ENCODE results near the gene NSFL1C. TPM values are rescaled to one million over a fixed set of nuclear protein-coding genes. Genes with fewer than 3 reads are reported as not detected.

NSFL1C gene
- total RNA-seq, 2 donors from 2014 or later = 43.0 to 54.5 TPM

GRCh38 chr20:1397710-1398109 lies 68.9 kb downstream of the NSFL1C start:
- H3K4me3 ChIP-seq = no peak overlapping the region
- H3K36me3 ChIP-seq = no peaks in the 10 kb centered on the region
- H3K4me1 ChIP-seq (replicated peaks) = no peaks in the 10 kb centered on the region
- no peak overlapping the region for H3K27ac ChIP-seq
- intact Hi-C loops (cut with DNase I) = no loop called here
- TF ChIP-seq POLR2AphosphoS5 (IDR thresholded peaks at IDR 0.05) (no peak), CTCF (IDR thresholded peaks at IDR 0.05) (no peak), POLR2A (IDR thresholded peaks at IDR 0.05) (no peak)
- DNase-seq (ENCODE audit: low spot score) = no peak
- no peaks in the 10 kb centered on the region for H3K9me3 ChIP-seq
- no peaks in the 10 kb centered on the region for H3K27me3 ChIP-seq (replicated peaks; ENCODE audit: insufficient read depth)
- 74% methylated on average over 4 of the region's 4 CpGs for WGBS

- H3K4me1 ChIP-seq (replicated peaks) = peaks cover 2% of the 10 kb centered on the region
- no peaks in the 10 kb centered on the region for H3K36me3 ChIP-seq
- H3K9me3 ChIP-seq = no peaks in the 10 kb centered on the region
- H3K27ac ChIP-seq = no peak overlapping the region
- no peak overlapping the region for H3K4me3 ChIP-seq
- no peak for DNase-seq (ENCODE audit: low spot score)
- TF ChIP-seq POLR2A (IDR thresholded peaks at IDR 0.05) (no peak), POLR2AphosphoS5 (IDR thresholded peaks at IDR 0.05) (no peak), CTCF (IDR thresholded peaks at IDR 0.05) (no peak)
- no peaks in the 10 kb centered on the region for H3K27me3 ChIP-seq (replicated peaks; ENCODE audit: insufficient read depth)
- intact Hi-C loops (cut with DNase I) = no loop called here
- 50% methylated on average over 4 of the region's 4 CpGs for WGBS
Measured at GRCh38 chr20:1396702-1397101, 69.9 kb downstream of the NSFL1C start.

- WGBS = 58% methylated on average over 1 of the region's 1 CpG
- no peak for DNase-seq (ENCODE audit: low spot score)
- TF ChIP-seq POLR2AphosphoS5 (IDR thresholded peaks at IDR 0.05) (no peak), CTCF (IDR thresholded peaks at IDR 0.05) (no peak), POLR2A (IDR thresholded peaks at IDR 0.05) (no peak)
- Histone ChIP-seq H3K27me3 (replicated peaks; ENCODE audit: insufficient read depth) (no peaks in the 10 kb centered on the region), H3K4me3 (no peak overlapping the region), H3K27ac (no peak overlapping the region), H3K36me3 (no peaks in the 10 kb centered on the region), H3K4me1 (replicated peaks) (peaks cover 6% of the 10 kb centered on the region), H3K9me3 (no peaks in the 10 kb centered on the region)
- intact Hi-C loops (cut with DNase I) = no loop called here
Measured at GRCh38 chr20:1396264-1396663, 70.4 kb downstream of the NSFL1C start.

- peaks cover 13% of the 10 kb centered on the region for H3K4me1 ChIP-seq (replicated peaks)
- 55% methylated on average over 2 of the region's 2 CpGs for WGBS
- no peak for DNase-seq (ENCODE audit: low spot score)
- no peaks in the 10 kb centered on the region for H3K27me3 ChIP-seq (replicated peaks; ENCODE audit: insufficient read depth)
- H3K4me3 ChIP-seq = no peak overlapping the region
- H3K27ac ChIP-seq = no peak overlapping the region
- H3K36me3 ChIP-seq = no peaks in the 10 kb centered on the region
- TF ChIP-seq CTCF (IDR thresholded peaks at IDR 0.05) = no peak
- TF ChIP-seq POLR2A (IDR thresholded peaks at IDR 0.05) = no peak
- no peak for TF ChIP-seq POLR2AphosphoS5 (IDR thresholded peaks at IDR 0.05)
- intact Hi-C loops (cut with DNase I) = loop anchor here (5.0 kb wide), 2 partner anchors 67 to 73 kb away; partner anchors contain the start of genes NSFL1C and SDCBP2
- H3K9me3 ChIP-seq = no peaks in the 10 kb centered on the region
Measured at GRCh38 chr20:1394686-1395085, 72.0 kb downstream of the NSFL1C start.

GRCh38 chr20:1393507-1393882 lies 73.2 kb downstream of the NSFL1C start:
- TF ChIP-seq POLR2AphosphoS5 (IDR thresholded peaks at IDR 0.05) (no peak), CTCF (IDR thresholded peaks at IDR 0.05) (no peak), POLR2A (IDR thresholded peaks at IDR 0.05) (no peak)
- H3K36me3 ChIP-seq = no peaks in the 10 kb centered on the region
- peak overlapping the region; percentile 88 to 96 for H3K4me3 ChIP-seq
- H3K9me3 ChIP-seq = no peaks in the 10 kb centered on the region
- H3K4me1 ChIP-seq (replicated peaks) = peaks cover 17% of the 10 kb centered on the region
- 68% methylated on average over 7 of the region's 7 CpGs for WGBS
- intact Hi-C loops (cut with DNase I) = loop anchor here (5.0 kb wide), 2 partner anchors 66 to 74 kb away; partner anchors contain the start of genes NSFL1C and SDCBP2
- peak overlapping the region; percentile 57 to 80 for H3K27ac ChIP-seq
- no peaks in the 10 kb centered on the region for H3K27me3 ChIP-seq (replicated peaks; ENCODE audit: insufficient read depth)
- no peak for DNase-seq (ENCODE audit: low spot score)
